HL-60 (cell line): ENCODE results near the gene CD81.
"Not testable (repeated sequence)": the region's sequence is repeated elsewhere in the genome, so short reads cannot be mapped to it uniquely, and the experiment has no call there.

Experiments
- DNase-seq, 2 experiments: peaks; one replicate each; pipeline ENCODE4 v3.0.0-alpha.2; 2010 to 2020; ENCODE audit warnings: low read depth in 1 of 2, low spot score in 1 of 2
- H3K27ac ChIP-seq: fragments of 250-450 bp; sonication (Bioruptor Pico); replicated peaks from 2 replicates; pipeline ENCODE4 v1.5.1; 2020; ENCODE audit warnings: mild to moderate bottlenecking, moderate library complexity
- H3K27me3 ChIP-seq: fragments of 250-450 bp; sonication (Bioruptor Pico); 2 replicates; pipeline ENCODE4 v1.5.1; 2021; ENCODE audit warnings: mild to moderate bottlenecking, moderate library complexity; ENCODE audit not compliant: insufficient read depth, poor library complexity, severe bottlenecking
- H3K4me3 ChIP-seq: replicated peaks from 2 replicates; pipeline ENCODE4 v1.5.1; 2011; ENCODE audit warnings: mild to moderate bottlenecking, control low read depth, low read length; ENCODE audit not compliant: insufficient read depth
- GABPA ChIP-seq: IDR thresholded peaks from 2 replicates; pipeline ENCODE4 v1.6.1; 2012; ENCODE audit warnings: low read depth
- POLR2AphosphoS5 ChIP-seq: IDR thresholded peaks from 2 replicates; pipeline ENCODE4 v1.6.1; 2012; ENCODE audit warnings: low read depth
- SPI1 ChIP-seq: IDR thresholded peaks from 2 replicates; pipeline ENCODE4 v1.6.1; 2012; ENCODE audit warnings: low read depth, mild to moderate bottlenecking, borderline replicate concordance
- TF ChIP-seq, protein P1 (sequence below): IDR thresholded peaks from one replicate; pipeline ENCODE4 v1.5.1; 2011; ENCODE audit warnings: low read length, control low read depth, inconsistent platforms; ENCODE audit not compliant: insufficient read depth
- TF ChIP-seq, protein P2 (sequence below): IDR thresholded peaks from 2 replicates; pipeline ENCODE4 v1.6.1; 2012; ENCODE audit warnings: low read depth; ENCODE audit not compliant: insufficient replicate concordance

Gene CD81

DNA sequence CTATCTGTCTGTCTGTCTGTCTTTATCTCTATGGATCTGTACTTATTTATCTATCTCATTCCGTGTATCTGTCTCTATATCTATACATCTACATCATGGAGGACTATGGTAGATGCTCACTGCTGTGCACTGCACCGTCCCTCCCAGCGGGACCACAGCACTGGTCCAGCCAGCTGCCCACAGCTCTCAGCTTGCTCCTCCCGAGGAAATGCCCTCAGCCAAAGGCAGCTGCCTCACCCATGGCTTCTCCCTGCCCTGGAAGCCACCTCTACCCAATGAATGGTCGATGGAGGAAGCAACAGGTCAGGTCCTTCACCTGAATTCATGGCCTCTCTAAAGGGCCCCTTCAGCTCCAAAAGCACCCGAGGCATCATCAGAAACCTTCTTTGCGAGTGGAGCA is 14.7 kb upstream of the CD81 start:
- DNase-seq, result no peak
- no peak overlapping the region for H3K4me3 ChIP-seq
- H3K27me3 ChIP-seq, result peaks cover 10% of the 10 kb centered on the region
- TF ChIP-seq GABPA, result no peak
- TF ChIP-seq, protein P1, sequence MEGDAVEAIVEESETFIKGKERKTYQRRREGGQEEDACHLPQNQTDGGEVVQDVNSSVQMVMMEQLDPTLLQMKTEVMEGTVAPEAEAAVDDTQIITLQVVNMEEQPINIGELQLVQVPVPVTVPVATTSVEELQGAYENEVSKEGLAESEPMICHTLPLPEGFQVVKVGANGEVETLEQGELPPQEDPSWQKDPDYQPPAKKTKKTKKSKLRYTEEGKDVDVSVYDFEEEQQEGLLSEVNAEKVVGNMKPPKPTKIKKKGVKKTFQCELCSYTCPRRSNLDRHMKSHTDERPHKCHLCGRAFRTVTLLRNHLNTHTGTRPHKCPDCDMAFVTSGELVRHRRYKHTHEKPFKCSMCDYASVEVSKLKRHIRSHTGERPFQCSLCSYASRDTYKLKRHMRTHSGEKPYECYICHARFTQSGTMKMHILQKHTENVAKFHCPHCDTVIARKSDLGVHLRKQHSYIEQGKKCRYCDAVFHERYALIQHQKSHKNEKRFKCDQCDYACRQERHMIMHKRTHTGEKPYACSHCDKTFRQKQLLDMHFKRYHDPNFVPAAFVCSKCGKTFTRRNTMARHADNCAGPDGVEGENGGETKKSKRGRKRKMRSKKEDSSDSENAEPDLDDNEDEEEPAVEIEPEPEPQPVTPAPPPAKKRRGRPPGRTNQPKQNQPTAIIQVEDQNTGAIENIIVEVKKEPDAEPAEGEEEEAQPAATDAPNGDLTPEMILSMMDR, result no peak
- TF ChIP-seq SPI1, result no peak
- no peak for TF ChIP-seq POLR2AphosphoS5
- H3K27ac ChIP-seq, result no peak overlapping the region

DNA sequence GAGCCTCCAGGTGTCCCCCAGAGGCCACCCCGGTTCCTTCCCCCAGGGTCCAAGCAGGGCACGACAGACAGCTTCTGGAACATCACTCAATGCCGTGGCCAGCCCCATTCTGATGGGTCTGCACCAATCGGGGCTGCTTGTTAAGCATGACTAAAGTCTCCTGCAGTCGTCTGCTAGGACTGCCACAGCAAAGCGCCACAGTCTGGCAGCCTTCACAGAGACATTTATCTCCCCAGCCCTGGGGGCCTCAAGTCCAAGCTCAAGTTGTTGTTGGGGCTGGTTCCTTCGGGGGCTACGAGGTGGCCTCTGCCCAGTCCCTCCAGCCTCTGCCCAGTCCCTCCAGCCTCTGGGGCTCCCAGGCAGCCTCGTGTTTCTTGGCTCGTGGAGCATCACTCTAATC is 14.0 kb upstream of the CD81 start:
- TF ChIP-seq SPI1 (no peak), POLR2AphosphoS5 (no peak), GABPA (no peak)
- TF ChIP-seq, protein P1, result no peak
- TF ChIP-seq, protein P2, sequence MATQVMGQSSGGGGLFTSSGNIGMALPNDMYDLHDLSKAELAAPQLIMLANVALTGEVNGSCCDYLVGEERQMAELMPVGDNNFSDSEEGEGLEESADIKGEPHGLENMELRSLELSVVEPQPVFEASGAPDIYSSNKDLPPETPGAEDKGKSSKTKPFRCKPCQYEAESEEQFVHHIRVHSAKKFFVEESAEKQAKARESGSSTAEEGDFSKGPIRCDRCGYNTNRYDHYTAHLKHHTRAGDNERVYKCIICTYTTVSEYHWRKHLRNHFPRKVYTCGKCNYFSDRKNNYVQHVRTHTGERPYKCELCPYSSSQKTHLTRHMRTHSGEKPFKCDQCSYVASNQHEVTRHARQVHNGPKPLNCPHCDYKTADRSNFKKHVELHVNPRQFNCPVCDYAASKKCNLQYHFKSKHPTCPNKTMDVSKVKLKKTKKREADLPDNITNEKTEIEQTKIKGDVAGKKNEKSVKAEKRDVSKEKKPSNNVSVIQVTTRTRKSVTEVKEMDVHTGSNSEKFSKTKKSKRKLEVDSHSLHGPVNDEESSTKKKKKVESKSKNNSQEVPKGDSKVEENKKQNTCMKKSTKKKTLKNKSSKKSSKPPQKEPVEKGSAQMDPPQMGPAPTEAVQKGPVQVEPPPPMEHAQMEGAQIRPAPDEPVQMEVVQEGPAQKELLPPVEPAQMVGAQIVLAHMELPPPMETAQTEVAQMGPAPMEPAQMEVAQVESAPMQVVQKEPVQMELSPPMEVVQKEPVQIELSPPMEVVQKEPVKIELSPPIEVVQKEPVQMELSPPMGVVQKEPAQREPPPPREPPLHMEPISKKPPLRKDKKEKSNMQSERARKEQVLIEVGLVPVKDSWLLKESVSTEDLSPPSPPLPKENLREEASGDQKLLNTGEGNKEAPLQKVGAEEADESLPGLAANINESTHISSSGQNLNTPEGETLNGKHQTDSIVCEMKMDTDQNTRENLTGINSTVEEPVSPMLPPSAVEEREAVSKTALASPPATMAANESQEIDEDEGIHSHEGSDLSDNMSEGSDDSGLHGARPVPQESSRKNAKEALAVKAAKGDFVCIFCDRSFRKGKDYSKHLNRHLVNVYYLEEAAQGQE, result no peak
- Histone ChIP-seq H3K4me3 (no peak overlapping the region), H3K27ac (no peak overlapping the region), H3K27me3 (peaks cover 10% of the 10 kb centered on the region)
- DNase-seq, result no peak

DNA sequence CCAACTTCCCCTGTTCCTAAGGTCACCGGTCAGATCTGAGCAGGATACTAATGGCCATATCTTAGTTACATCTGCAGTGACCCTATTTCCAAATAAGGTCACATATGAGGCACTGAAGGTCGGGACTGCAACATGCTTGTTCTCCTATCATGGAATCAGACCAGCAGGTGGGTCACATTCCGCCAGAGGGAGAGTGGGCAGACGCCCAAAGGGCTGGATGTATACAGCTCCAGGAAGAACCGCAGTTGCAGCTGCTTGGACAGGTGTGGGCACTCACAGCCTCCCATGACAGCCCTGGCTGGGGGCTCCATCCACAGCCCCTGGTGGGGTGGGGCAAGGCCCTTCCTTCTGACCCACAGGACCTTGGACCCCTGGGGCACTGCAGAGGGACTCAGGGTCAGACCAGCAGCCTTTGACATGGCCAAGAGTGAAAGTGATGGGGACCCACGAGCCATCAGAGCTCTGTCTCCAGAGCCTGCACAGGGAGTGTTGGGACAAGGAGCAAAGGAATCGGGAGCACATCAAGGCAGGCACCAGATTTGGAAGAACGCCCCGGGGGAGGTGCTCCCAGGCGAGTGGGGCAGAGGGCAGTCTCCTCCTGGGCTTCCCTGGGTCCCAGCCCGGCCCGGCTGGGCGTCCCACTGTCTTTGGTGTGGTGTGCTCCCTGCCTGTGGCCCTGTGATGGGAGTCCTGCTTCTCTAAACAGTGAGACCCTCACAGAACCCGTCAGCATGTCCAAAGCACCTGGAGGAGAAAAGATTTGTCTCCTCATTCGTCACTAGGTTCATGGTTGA is 13.3 kb upstream of the CD81 start:
- TF ChIP-seq POLR2AphosphoS5 (no peak), SPI1 (no peak), GABPA (no peak)
- TF ChIP-seq, protein P2, result no peak
- TF ChIP-seq, protein P1, result no peak
- peaks cover 10% of the 10 kb centered on the region for H3K27me3 ChIP-seq
- no peak overlapping the region for H3K27ac ChIP-seq
- no peak overlapping the region for H3K4me3 ChIP-seq
- no peak for DNase-seq

DNA sequence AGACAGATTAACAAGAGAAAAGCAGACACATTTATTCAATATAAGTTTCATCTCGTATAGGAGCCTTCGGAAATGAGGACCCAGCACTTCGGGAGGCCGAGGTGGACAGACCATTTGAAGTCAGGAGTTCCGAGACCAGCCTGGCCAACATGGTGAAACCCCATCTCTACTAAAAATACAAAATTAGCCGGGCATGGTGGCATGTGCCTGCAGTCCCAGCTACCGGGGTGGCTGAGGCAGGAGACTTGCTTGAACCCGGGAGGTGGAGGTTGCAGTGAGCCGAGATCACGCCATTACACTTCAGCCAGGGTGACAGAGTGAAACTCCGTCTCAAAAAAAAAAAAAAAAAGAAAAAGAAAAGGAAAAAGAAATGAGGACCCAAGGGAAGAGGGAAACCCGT is 12.7 kb upstream of the CD81 start:
- not testable (repeated sequence) for DNase-seq, H3K4me3 ChIP-seq, H3K27me3 ChIP-seq, H3K27ac ChIP-seq
